ENCODE results near the gene ABCB4. TPM values are rescaled to one million over a fixed set of nuclear protein-coding genes. Genes with fewer than 3 reads are reported as not detected.

Gene ABCB4
- total RNA-seq, 2 donors from 2014 or later = 0.07 to 0.69 TPM

Other genes starting within 250 kb of the ABCB4 start
- gene CROT, start 130.0 kb downstream of the ABCB4 start, total RNA-seq = 10 to 100 TPM in 1 of 2 donors, 1 to 10 TPM in 1; 9.6 to 12.6 TPM
- gene ABCB1, start 125.2 kb upstream of the ABCB4 start, total RNA-seq = 10 to 100 TPM; 15.5 to 20.1 TPM
- gene RUNDC3B, start 152.7 kb upstream of the ABCB4 start, total RNA-seq = 1 to 10 TPM; 1.1 to 2.3 TPM

Data from activated T-cell treated with anti-CD3 and anti-CD28 coated beads, Interleukin-2, amount 50 U/mL, for 72 hours (primary cell).